GM13977 (cell line): ENCODE results near the gene MICB.

Experiments
- DNase-seq: peaks from one replicate; pipeline ENCODE4 v3.0.0; 2012; ENCODE audit warnings: low spot score
- in situ Hi-C: fragments of 300-500 bp; cut with MboI; formaldehyde crosslinking; loops from one replicate; pipeline ENCODE4 v1.12.0; 2022; ENCODE audit warnings: low sequenced_read_pairs, low pct_unique_long_range_greater_than_20kb, mixed read lengths, inconsistent platforms; ENCODE audit not compliant: unreplicated experiment
- TF ChIP-seq, protein P1 (sequence below): IDR thresholded peaks from 2 replicates; pipeline ENCODE4 v1.5.1; 2012; ENCODE audit warnings: mild to moderate bottlenecking, control low read depth; ENCODE audit not compliant: insufficient read depth; ENCODE audit errors: extremely low read depth, missing control alignments

Gene MICB

DNA sequence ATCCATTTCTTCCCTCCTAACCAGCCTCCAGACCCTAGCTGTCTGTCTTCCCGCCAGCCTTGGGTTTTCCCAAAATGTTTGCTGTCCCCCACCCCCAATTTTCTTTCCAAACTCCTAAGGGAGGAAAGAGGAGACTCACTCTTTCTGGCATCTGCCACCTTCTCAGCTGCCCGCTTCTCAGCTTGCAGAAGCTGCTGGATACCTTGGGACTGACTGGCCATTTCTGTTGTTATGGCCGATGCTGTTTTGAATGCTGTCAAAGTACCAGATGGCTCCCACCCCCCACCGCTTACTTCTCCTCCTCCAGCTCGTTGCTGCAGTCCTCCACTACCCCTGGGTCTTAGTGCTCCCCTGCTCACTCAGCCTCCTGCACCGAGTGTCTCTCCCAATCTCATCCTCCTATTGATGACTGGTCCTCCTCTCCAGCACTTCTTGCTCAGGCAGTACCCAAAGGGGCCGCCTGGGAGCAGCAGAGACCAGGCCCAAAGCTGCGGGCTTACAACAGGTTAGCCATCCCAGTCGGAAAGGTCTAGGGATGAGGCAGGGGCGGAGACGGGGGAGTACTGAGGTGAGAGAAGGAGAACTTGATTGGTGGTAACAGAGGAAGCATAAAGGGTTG is 48.5 kb downstream of the MICB start, which contains the start of gene ATP6V1G2:
TSS of gene ATP6V1G2 (minus strand) at position 270 of the 619 bp plus-strand sequence. CDS start at position 221, 49 bp downstream.
- peak; percentile 71 for DNase-seq
- TF ChIP-seq, protein P1, sequence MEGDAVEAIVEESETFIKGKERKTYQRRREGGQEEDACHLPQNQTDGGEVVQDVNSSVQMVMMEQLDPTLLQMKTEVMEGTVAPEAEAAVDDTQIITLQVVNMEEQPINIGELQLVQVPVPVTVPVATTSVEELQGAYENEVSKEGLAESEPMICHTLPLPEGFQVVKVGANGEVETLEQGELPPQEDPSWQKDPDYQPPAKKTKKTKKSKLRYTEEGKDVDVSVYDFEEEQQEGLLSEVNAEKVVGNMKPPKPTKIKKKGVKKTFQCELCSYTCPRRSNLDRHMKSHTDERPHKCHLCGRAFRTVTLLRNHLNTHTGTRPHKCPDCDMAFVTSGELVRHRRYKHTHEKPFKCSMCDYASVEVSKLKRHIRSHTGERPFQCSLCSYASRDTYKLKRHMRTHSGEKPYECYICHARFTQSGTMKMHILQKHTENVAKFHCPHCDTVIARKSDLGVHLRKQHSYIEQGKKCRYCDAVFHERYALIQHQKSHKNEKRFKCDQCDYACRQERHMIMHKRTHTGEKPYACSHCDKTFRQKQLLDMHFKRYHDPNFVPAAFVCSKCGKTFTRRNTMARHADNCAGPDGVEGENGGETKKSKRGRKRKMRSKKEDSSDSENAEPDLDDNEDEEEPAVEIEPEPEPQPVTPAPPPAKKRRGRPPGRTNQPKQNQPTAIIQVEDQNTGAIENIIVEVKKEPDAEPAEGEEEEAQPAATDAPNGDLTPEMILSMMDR: peak; percentile 98
- in situ Hi-C loops: no loop called here

DNA sequence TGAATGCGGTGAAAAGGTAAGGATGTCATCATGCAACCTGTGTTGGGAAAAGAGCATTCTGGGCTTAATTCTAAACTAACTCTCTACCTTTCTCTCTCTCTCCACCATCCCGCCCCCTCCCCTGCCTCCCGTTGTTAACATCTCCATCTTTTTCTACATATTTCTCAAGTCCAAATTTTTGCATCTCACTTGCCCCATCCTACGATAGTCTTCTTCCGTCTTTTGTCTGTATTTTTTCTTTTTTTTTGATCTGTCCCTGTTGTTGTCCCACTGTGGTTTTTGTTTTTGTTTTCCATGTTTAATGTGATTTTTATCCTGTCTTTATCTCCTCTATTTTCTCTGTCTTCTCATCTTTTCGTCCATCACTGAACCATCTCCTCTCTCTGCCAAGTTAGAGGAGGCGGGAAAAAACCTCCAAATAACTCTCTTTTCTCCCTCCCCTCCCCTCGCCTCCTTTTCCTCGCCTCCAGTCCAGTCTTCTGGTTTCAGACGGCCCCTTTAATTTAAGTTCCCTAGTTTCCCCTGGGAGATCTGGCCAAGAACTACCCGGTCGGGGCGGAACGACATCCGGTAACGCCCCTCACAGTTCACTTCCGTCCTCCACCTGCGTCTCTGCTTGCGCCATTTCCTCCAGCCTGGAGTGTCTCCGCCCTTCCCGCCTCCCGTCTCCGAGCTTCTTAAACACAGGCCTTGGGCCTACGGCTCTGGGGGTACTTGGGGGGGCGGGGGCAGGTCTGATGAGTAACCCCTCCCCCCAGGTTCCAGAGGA is 49.2 kb downstream of the MICB start, which contains the start of gene NFKBIL1:
TSS of gene NFKBIL1 (plus strand) at position 651 of the 769 bp plus-strand sequence. CDS start at position 738, 87 bp downstream.
- TF ChIP-seq, protein P1: no peak
- in situ Hi-C loops: no loop called here
- DNase-seq: peak; percentile 88

DNA sequence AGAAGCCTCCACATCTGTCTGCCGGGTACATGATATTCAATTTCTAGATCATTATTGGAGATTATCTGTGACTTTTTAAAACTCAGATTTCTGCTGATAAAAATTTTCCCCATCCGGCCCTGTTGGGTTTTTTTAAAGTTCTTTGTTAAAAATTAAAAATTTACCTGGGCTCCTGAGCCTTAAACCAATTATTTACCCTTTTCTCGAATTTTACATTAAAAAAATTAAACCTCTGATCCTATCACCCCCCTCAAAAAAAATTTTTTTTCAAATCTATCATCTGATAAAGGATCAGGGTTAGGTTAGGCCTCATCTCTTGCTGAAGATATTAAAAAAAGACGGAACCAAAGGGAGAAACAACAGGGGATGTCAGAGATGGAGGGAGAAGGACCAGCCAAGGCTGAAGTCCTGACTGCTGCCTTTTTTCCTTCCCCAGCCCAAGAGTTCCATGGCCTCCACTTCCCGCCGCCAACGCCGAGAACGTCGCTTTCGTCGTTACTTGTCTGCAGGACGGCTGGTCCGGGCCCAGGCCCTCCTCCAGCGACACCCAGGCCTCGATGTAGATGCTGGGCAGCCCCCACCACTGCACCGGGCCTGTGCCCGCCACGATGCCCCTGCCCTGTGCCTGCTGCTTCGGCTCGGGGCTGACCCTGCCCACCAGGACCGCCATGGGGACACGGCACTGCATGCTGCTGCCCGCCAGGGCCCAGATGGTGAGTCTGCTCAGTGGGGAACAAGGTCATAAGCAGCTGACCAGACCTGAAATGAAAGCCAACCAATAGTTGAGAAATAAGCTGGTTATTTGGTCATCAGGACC is 50.0 kb downstream of the MICB start:
- in situ Hi-C loops: no loop called here
- DNase-seq: no peak

DNA sequence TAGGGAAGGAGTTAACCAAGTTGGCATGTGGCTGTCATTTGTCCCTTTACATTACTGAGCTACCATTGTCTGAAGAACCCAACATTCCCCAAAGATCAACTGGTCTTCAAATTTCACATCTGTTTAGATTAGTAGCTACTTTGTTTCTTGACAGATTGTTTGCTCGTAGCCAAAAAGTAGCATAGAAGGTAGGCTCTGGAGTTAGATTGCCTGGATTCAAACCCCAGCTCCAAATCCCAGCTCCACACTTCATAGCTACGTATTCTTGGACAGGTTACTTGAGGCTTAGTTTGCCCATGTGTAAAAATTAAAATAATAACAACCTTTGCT is 50.6 kb downstream of the MICB start:
- TF ChIP-seq, protein P1: no peak
- no peak for DNase-seq
- in situ Hi-C loops: no loop called here

More for the DNA sequence above, 50.0 kb downstream of the MICB start:
- TF ChIP-seq, protein P1: no peak

DNA sequence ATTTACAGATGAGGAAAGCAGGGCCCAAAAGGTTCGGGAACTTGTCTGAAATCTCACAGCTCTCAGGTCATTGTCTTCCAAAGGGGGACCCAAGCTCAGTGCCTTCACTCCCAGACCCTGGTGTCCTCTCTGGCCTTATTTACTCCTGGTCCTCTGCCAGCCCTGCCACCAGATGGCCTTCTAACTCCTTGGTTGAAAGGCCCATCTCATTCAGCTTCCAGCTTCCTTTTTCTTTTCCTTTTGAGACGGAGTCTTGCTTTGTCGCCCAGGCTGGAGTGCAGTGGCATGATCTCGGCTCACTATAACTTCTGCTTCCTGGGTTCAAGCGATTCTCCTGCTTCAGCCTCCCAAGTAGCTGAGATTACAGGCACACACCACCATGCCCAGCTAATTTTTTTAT is 53.4 kb downstream of the MICB start:
- in situ Hi-C loops: loop anchor here (5.0 kb wide), 1 partner anchor 41 kb away; the partner anchor contains the start of gene NCR3
- DNase-seq: peak; percentile 70

DNA sequence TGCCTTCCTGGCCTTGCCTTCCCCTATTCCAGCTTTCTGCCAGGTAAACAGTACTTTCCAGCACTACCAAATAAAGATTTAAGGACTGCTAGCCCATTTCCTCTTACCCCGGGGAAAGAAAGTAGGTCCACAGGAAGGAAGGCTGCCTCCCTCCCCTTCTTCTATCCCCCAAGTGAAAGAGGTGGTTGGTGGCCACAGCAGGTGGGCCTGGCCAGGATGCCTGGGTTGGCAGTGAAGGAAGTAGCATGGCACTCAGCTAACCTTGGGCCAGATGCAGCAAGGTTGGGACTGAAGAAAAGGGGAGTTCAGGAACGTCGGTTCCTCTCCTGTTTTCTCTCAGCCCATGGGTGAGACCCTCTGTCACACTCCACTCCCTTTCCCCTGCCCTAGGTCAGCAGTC is 58.4 kb downstream of the MICB start:
- no peak for DNase-seq
- TF ChIP-seq, protein P1: no peak
- in situ Hi-C loops: no loop called here

More for the DNA sequence above, 53.4 kb downstream of the MICB start:
- TF ChIP-seq, protein P1: peak; percentile 88
